DMS53 (cell line): ENCODE results near the gene ARAP2.

ENCODE experiments used
- DNase-seq: peaks from one replicate; lab custom pipeline; 2025; lab: John Stamatoyannopoulos, UW

The ARAP2 gene

DNA sequence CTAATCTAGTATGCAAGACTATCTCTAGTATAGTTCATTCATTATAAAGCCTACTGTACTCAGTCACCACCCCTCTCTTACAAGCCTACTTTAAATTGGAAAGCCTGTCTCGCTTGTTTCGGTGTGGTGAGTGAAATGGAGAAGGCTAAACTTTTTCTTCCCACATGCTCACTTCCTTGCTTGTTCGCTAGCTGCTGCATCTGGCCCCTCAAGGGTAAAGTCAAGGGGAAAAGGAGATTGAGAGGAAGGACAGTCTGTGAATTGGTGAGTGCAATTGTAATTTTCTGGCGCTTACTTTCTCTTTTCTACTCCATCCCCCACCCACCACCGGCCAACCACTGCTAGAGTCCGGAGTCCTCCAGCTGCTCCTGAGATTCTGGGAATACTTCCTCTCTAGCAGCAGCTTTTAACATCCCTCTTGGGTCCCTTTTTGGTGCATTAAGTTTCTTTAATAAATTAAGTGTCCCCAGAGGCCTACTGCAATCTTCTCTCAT, 12.1 kb upstream of the ARAP2 start:
- DNase-seq: no peak

DNA sequence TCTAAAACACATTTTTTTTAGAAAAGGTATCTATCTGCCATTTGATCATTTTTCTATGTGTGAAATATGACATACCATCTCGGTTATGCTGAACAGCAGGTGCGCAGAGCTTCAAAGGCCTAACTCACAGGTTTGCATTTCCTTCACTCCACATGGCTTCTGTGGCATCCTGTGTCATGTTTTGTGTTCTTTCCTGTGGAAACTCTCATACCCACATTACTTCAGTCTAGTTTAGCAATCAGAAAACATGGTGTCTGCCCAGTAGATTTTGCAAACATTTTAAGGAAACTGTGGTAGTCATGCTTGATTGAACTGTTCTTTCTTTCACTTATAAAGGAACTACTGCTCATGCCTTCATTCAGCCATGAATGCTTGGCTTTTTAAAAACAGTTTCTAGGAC, 11.3 kb upstream of the ARAP2 start:
- peak; percentile 54 for DNase-seq

GRCh38 chr4:36254371-36254770, 10.1 kb upstream of the ARAP2 start:
- DNase-seq: no peak

- DNase-seq: no peak
Observed at GRCh38 chr4:36251983-36252382, 7.7 kb upstream of the ARAP2 start.

DNA sequence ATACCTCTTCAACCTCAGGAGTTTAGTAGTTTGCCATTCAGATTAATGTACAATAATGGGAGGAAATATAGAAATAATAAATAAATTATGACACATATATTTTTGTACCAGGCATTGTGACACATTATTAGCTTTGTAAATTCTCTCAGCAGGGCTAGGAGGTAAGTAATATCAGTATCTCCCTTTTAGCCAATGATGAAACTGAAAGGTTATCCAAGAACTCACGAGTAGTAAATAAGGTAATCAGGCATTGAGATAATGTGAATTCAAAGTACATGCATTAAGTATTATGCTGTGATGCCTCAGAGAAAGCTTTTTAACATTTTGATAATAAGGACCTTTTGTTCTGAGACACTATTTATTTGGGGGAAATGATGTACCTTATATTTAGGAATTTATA, 5.3 kb upstream of the ARAP2 start:
- DNase-seq: no peak

GRCh38 chr4:36243355-36244256, 708 bp downstream of the ARAP2 start:
- peak; percentile 86 for DNase-seq

DNA sequence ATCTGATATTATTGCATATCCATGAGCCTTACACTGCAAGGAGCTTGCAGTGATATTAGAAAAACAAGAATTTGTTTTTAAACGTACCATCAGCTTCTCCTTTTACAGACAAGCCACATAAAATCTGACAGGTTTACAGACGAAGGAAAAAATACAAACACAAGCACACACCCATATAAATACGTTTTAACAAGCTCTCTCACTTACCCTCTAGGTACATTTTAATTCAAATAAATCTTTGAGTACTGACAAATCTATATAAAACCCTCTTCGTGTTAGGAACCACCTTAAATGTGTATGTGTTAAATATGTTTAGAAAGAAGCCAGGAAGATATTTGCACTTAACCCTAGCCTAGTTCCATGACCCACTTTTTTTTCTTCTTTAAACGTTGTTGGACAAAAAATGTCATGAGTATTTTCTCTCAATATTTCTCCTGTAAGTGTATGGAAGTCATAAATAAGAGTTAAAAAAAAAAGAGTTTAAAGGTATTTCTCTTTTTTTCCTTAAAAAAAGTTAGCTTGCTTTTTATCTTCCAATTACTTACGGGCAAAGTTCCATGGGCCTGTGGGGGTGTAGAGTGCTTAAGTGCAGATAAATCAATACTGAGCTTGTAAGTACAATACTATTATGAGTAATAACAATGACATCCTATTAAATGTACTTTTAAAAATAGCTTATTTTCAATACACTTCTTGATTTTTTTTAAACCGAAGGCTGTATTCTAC, 1.5 kb downstream of the ARAP2 start:
- no peak for DNase-seq

DNA sequence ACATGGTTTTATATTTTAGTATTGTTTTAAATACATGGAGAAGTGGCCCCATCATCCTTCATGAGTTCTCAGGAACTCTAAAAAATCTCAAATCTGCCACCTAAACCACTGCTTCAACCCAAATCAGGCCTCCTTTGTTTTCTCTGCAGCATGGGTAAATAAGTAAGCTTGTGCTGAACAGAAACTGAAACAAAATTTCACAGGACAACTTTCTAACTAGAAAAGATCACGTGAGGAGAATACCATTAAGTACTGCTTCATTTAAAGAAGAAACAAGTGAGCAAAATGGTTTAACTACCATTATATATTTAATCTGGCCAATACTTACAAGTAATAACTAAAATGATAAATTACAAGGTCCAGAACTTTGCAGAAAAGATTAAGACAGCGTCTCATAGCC, 2.5 kb downstream of the ARAP2 start:
- peak; percentile 8 for DNase-seq

DNA sequence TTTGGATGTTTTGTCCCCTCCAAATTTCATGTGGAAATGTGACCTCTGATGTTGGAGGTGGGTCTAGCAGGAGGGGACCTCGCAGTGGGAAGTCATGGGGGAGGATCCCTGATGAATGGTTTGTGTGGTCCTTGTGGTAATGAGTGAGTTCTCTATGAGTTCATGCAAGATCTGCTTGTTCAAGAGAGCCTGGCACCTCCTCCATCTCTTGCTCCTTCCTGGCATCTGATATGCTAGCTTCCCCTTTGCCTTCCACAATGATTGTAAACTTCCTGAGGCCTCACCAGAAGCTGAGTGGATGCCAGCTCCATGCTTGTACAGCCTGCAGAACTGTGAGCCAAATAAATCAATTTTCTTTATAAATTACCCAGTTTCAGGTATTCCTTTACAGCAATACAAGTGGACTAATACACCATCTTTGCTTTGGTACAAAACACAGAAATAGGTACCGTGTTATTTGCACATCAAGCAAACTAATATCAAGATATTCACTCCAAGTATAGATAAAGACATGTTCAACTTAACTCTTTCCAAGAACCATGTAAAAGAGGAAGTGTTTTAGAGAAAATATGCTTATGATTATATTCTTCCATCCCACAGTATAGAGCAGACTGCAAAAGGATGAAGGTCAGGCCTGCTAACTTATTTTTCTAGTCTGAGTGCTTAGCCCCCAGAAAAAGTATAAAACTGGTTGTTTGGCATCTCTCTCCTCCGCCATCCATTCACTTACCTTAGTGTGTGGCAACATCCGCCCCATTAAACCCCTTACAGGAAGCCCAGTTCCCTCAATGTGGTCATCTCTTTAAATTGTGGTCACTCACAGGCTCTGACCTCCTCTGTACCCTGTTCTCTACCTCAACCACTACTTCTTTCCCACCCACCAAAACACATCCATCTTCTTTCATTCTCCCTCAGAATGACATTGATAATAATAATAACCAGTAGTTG, 6.7 kb downstream of the ARAP2 start:
- no peak for DNase-seq

DNA sequence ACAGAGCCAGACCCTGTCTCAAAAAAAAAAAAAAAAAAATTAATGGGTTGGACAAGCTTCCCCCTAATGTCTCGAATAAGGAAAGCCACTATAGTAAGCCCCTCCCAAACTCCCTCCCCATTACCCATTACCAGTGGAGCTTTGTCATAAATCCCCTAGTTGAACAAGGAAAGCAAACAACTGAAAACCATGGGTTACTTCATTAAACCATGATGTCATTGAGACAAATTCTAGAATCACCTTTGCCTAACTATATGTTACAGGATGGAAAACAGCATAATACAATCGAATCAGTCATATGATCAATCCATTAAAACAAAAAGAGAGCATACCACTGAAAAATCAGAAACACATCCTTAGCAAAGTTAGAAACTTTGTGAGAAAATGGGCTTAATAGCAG, 8.2 kb downstream of the ARAP2 start:
- no peak for DNase-seq

DNA sequence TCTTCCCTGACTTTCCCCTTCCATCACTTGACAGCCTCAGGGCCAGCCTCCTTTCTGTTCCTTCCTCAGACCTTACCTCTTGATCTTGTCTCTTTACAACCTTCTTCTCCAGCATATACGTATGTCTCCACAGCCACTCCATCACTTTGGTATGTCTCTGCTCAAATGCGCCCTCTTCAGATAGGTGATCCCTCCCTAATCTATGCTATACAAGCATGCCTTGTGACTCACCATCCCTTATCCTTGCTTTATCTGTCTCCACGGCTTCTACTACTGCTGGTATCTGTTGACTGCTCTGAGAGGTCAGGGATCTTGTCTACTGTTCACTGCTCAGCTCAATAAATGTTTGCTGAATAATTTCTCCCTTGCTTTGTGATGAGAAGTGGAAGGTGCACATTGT, 9.0 kb downstream of the ARAP2 start:
- DNase-seq: peak; percentile 22

DNA sequence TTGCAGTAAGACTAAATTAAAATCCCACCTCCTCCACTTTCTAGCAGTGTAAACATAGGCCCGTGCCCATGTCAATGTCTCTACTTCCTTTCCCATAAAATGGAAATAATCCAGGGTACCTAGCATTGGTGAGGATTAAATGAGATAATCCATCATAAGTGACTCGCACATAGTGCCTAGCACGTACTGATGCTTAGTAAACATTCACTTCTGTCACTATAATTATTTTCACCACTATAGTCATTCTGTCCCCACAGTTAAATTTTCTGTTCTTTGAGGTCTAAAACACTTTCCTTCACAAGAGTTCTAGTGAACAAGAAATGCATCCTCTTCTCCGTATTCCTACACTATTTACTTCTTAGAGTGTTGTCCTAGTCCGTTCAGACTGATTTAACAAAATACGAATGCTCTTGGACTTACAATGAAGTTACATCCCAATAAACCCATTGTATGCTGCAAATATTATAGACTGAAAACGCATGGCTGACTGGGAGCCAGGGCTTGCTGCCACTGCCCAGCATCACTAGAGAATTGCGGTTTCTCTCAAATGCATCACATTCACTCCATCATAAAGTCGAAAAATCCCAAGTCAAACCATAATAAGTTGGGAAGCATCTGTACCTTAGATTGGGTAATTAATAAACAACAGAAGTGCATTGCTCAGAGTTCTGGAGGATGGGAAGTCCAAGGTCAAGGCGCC, 10.6 kb downstream of the ARAP2 start:
- DNase-seq: no peak

DNA sequence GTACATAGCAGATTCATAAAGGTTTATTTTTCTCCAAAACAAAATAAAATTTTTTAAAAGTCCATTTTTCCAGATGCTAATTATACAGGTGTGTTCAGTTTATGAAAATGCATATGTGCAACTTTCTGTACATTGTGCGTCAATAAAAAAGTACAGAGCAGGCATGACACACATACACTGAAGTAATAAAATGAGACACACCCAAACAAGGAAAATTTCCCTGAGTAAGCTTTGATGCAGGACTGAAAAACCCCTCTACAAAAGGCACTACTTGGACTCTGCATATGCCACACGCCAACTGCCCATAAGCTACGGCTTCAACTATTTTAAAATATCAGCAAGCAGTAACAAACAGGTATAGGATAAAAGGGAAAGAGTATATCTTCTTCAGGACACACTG, 13.8 kb downstream of the ARAP2 start:
- DNase-seq: no peak

DNA sequence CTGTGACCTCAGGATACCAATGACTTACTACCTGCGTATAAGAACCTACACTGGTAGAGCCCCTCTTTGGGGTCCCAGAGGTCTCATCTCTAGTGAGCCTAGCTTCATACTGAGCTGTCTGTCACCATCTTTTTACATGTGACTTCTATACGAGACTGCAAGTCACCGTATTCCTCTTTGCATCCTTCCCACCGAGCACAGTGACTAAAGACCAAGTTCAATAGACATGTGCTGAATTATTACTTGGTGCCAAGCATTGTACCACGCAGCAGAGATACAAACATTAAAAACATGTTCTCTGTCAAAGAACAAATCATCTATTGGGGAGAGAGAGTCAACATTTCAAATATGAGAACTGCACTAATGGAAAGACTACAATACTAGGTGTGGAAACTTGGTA, 16.4 kb downstream of the ARAP2 start:
- DNase-seq: no peak

DNA sequence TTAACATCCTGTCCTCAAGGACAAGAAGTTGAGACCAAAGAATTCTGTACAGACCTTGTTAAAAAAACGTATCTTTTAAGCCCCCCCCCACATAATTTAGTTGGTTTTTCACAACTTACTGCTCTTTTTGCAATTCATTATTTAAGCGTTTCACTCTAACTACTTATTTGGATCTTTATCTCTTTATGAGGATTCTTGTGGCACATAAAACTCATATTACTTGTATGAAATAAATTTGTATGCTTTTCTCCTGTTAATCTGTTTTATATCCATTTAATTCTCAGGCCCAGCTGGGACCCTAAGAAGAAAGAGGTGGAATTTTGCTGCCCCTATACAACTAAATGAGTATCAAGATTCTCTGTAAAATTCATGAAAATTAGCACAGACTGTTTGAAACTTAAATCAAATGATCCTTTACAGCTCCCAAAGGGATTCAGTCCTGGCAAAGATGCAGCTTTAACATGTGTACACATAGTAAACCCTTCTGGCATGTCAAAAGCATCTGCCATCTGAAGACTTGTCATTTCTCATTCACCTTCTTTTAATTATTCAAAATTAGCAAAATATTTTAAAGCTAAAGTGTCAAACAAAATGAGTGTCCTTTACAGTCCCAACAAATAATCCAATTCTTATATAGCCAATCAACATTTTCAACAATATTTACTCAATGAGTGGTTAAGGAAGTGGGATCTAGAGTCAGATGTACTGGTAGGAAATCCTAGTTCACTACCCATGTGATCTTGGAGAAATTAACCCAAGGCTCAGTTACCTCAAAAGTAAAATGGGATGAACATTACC, 17.7 kb downstream of the ARAP2 start:
- DNase-seq: no peak

GRCh38 chr4:36224972-36225903, 19.1 kb downstream of the ARAP2 start:
- no peak for DNase-seq

DNA sequence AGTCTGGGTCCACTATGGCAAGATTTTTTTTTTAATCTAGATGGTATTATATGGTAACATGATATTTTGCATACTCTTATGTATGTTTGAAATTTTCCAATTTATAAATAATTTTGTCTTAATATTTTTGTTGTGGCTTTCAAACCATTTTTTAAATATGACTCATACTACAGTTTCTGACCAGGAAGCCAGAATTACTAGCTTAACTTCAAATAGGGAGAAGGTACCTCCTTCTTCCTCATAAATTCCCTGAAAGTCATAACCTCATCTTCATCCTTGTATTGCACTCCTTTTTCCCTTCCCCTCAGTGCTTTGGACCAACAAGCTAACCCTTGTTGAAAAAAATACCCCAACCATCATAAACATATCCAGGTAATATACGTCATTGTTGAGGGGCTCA, 21.6 kb downstream of the ARAP2 start:
- no peak for DNase-seq

GRCh38 chr4:36220776-36221175, 23.5 kb downstream of the ARAP2 start:
- no peak for DNase-seq

DNA sequence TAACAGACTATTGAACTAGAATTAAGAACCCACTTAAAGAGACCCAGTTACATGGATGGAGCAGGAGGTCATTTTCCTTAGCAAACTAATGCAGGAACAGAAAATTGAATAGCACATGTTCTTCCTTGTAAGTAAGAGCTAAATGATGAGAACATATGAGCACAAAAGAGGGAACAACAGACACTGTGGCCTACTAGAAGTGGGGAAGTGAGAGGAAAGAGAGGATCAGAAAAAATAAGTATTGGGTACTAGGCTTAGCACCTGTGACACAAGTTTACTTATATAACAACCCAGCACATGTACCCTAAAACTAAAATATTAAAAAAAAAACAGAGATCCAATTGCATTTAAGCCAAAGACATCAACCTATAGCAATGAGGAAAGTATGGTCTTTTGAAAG, 26.2 kb downstream of the ARAP2 start:
- DNase-seq: no peak

- no peak for DNase-seq
Observed at GRCh38 chr4:36215627-36216026, 28.7 kb downstream of the ARAP2 start.
